ENCODE measurements around the gene INF2. TPM values are rescaled to one million over a fixed set of nuclear protein-coding genes. Genes with fewer than 3 reads are reported as not detected.

The INF2 gene
- total RNA-seq, 1 experiment from 2014 or later = 70.8 TPM

GRCh38 chr14:104654119-104654518, 35.3 kb upstream of the INF2 start:
- Mint-ChIP-seq H3K9me3 (ENCODE audit: unreplicated experiment) (peaks cover 19% of the 10 kb centered on the region), H3K4me3 (ENCODE audit: unreplicated experiment) (no peak overlapping the region), H3K27ac (ENCODE audit: unreplicated experiment) (no peak overlapping the region), H3K36me3 (ENCODE audit: insufficient read depth, unreplicated experiment) (peaks cover 6% of the 10 kb centered on the region), H3K27me3 (ENCODE audit: insufficient read depth, unreplicated experiment) (no peaks in the 10 kb centered on the region), H3K4me1 (ENCODE audit: low read depth, unreplicated experiment) (no peaks in the 10 kb centered on the region)
- H3K9me3 ChIP-seq = no peaks in the 10 kb centered on the region
- TF ChIP-seq CTCF (IDR thresholded peaks at IDR 0.05; ENCODE audit: insufficient read depth in 1 of 2, low read depth in 1 of 2, low read length in 1 of 2, severe bottlenecking in 1 of 2, unreplicated experiment in 1 of 2) = no peak
- no peaks in the 10 kb centered on the region for H3K36me3 ChIP-seq (ENCODE audit: control insufficient read depth, insufficient read depth, low read length)
- POLR2A ChIA-PET = no interaction called here
- DNase-seq = no peak
- no peaks in the 10 kb centered on the region for H3K27me3 ChIP-seq (replicated peaks; ENCODE audit: control insufficient read depth, insufficient read depth, low read length)
- no TSS peak for BruUV-seq (replicated peaks)
- H3K4me3 ChIP-seq (ENCODE audit: low read depth, low read length) = no peak overlapping the region
- intact Hi-C loops (cut with micrococcal nuclease; ENCODE audit: unreplicated experiment) = loop anchor here (5.0 kb wide), 1 partner anchor 33 kb away; the partner anchor contains the start of gene INF2
- CTCF ChIA-PET = interaction anchor here (0.7 kb wide), 1 partner anchor 660 kb away, joined by 3 read pairs; the partner anchor contains the start of gene PACS2
- peaks cover 4% of the 10 kb centered on the region; the same call in 1 of the 2 replicates for H3K4me1 ChIP-seq

GRCh38 chr14:104655128-104655848, 34.1 kb upstream of the INF2 start:
- Histone ChIP-seq H3K27me3 (replicated peaks; ENCODE audit: control insufficient read depth, insufficient read depth, low read length) (no peaks in the 10 kb centered on the region), H3K4me3 (ENCODE audit: low read depth, low read length) (no peak overlapping the region), H3K36me3 (ENCODE audit: control insufficient read depth, insufficient read depth, low read length) (no peaks in the 10 kb centered on the region), H3K4me1 (peaks cover 4% of the 10 kb centered on the region; the same call in 1 of the 2 replicates), H3K9me3 (no peaks in the 10 kb centered on the region)
- POLR2A ChIA-PET = interaction anchor here (1.0 kb wide), 1 partner anchor 33 kb away, joined by 3 read pairs; no protein-coding TSS in a partner anchor
- Mint-ChIP-seq H3K27me3 (ENCODE audit: insufficient read depth, unreplicated experiment) (no peaks in the 10 kb centered on the region), H3K4me3 (ENCODE audit: unreplicated experiment) (no peak overlapping the region), H3K9me3 (ENCODE audit: unreplicated experiment) (peaks cover 19% of the 10 kb centered on the region), H3K36me3 (ENCODE audit: insufficient read depth, unreplicated experiment) (peaks cover 6% of the 10 kb centered on the region), H3K27ac (ENCODE audit: unreplicated experiment) (no peak overlapping the region), H3K4me1 (ENCODE audit: low read depth, unreplicated experiment) (no peaks in the 10 kb centered on the region)
- intact Hi-C loops (cut with micrococcal nuclease; ENCODE audit: unreplicated experiment) = no loop called here
- no peak for DNase-seq
- no TSS peak for BruUV-seq (replicated peaks)
- no peak for TF ChIP-seq CTCF (IDR thresholded peaks at IDR 0.05; ENCODE audit: insufficient read depth in 1 of 2, low read depth in 1 of 2, low read length in 1 of 2, severe bottlenecking in 1 of 2, unreplicated experiment in 1 of 2)
- CTCF ChIA-PET = interaction anchor here (0.6 kb wide), 1 partner anchor 54 kb away, joined by 4 read pairs; no protein-coding TSS in a partner anchor

GRCh38 chr14:104656014-104656714, 33.3 kb upstream of the INF2 start:
- H3K27me3 ChIP-seq (replicated peaks; ENCODE audit: control insufficient read depth, insufficient read depth, low read length) = no peaks in the 10 kb centered on the region
- no peak for TF ChIP-seq CTCF (IDR thresholded peaks at IDR 0.05; ENCODE audit: insufficient read depth in 1 of 2, low read depth in 1 of 2, low read length in 1 of 2, severe bottlenecking in 1 of 2, unreplicated experiment in 1 of 2)
- H3K4me1 ChIP-seq = no peaks in the 10 kb centered on the region
- peaks cover 19% of the 10 kb centered on the region for H3K9me3 Mint-ChIP-seq (ENCODE audit: unreplicated experiment)
- H3K27me3 Mint-ChIP-seq (ENCODE audit: insufficient read depth, unreplicated experiment) = no peaks in the 10 kb centered on the region
- no peak overlapping the region for H3K4me3 Mint-ChIP-seq (ENCODE audit: unreplicated experiment)
- no peak for DNase-seq
- H3K9me3 ChIP-seq = 0 out of 2 replicates have a peak, but pooled peaks cover 2% of the 10 kb centered on the region
- no peaks in the 10 kb centered on the region for H3K36me3 ChIP-seq (ENCODE audit: control insufficient read depth, insufficient read depth, low read length)
- H3K36me3 Mint-ChIP-seq (ENCODE audit: insufficient read depth, unreplicated experiment) = peaks cover 6% of the 10 kb centered on the region
- CTCF ChIA-PET = no interaction called here
- no peak overlapping the region for H3K4me3 ChIP-seq (ENCODE audit: low read depth, low read length)
- intact Hi-C loops (cut with micrococcal nuclease; ENCODE audit: unreplicated experiment) = no loop called here
- H3K4me1 Mint-ChIP-seq (ENCODE audit: low read depth, unreplicated experiment) = no peaks in the 10 kb centered on the region
- H3K27ac Mint-ChIP-seq (ENCODE audit: unreplicated experiment) = no peak overlapping the region
- BruUV-seq (replicated peaks) = no TSS peak
- POLR2A ChIA-PET = interaction anchor here (1.0 kb wide), 1 partner anchor 32 kb away, joined by 3 read pairs; no protein-coding TSS in a partner anchor
